KOPT-K1 (cell line): ENCODE results near the gene MTOR.
"Not testable (repeated sequence)": the region's sequence is repeated elsewhere in the genome, so short reads cannot be mapped to it uniquely, and the experiment has no call there.

ENCODE experiments used
- H3K27ac ChIP-seq: fragments of 200-600 bp; sonication (generic); 2 replicates; pipeline ENCODE4 v1.5.1; 2016; ENCODE audit warnings: antibody characterized with exemption, mild to moderate bottlenecking, low read depth, low read length; ENCODE audit not compliant: poor library complexity, severe bottlenecking
- H3K36me3 ChIP-seq: fragments of 200-600 bp; sonication (generic); 2 replicates; pipeline ENCODE4 v1.5.1; 2017; ENCODE audit warnings: antibody characterized with exemption, mild to moderate bottlenecking, low read length, moderate library complexity; ENCODE audit not compliant: insufficient read depth
- H3K9me3 ChIP-seq: fragments of 200-600 bp; sonication (generic); 2 replicates; pipeline ENCODE4 v1.5.1; 2017; ENCODE audit warnings: antibody characterized with exemption, low read length, mild to moderate bottlenecking; ENCODE audit not compliant: insufficient read depth, poor library complexity, severe bottlenecking

MTOR gene

DNA sequence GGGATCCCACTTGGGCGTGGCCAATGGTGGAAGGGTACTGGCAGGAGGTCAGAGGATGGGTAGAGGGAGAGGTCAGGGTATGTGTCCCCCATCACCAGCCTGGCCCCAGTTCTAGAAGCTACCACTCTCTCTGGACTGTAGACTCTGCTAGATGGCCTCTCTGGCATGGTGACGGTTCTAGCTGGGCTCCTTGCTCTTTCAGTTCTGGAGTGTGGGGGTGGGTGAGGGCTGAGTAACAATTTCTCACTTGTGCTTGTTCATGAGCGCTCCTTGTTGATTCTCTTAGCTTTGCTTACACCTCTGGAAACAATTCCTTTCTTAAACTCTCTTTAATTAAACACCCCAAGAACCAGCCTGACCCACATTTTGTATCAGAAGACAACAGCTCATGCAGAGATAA lies 137.4 kb downstream of the MTOR start:
- Histone ChIP-seq H3K36me3 (peaks cover 95% of the 10 kb centered on the region), H3K27ac (no peak overlapping the region), H3K9me3 (no peaks in the 10 kb centered on the region)

DNA sequence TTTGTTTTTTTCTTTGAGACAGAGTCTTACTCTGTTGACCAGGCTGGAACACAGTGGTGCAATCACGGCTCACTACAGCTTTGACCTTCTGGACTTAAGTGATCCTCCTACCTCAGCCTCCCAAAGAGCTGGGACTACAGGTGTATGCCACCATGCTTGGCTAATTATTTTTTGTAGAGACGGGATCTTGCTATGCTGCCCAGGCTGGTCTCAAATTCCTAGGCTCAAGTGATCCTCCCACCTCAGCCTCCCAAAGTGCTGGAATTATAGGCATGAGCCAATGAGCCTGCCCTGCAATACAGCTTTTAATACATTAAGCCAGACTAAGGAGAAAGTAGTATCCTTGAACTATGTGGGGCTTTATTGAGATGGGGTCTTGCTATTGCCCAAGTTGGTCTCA lies 146.0 kb downstream of the MTOR start:
- peaks cover 92% of the 10 kb centered on the region for H3K36me3 ChIP-seq
- H3K27ac ChIP-seq = no peak overlapping the region
- no peaks in the 10 kb centered on the region for H3K9me3 ChIP-seq

- H3K27ac ChIP-seq = no peak overlapping the region
- peaks cover 94% of the 10 kb centered on the region for H3K36me3 ChIP-seq
- no peaks in the 10 kb centered on the region for H3K9me3 ChIP-seq
Observed at GRCh38 chr1:11114966-11115365, 147.4 kb downstream of the MTOR start.

DNA sequence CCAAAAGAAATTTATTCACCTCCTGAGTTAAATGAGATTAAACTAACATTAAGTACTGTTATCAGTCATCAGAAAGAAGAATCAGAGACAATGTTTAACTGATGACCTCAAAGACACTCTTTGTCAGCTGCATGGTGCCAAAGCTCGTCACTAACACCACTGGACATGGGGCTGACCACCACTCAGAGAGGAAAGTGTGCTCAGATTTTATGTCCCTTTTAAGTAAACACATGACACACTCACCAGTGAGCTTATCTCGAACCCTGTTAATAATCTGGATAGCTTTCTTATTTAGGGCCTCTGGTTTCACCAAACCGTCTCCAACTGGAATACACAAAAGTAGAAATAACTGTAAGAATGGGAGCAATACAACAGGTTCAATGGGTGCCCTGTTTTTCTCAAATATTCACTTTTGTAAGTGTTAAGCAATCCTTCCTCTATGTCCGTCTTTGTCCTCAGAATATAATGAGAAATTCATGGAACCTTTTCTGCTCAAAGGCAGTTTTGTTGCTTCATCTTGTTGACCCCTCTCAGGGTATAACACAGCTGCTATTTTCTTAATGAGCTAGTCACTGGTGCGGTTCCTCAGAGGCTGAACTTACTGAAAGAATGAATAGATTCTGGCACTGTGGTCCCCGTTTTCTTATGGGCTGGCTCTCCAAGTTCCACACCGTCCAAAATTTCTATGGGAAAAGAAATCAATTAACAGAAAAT lies 153.1 kb downstream of the MTOR start:
- Histone ChIP-seq H3K36me3 (peaks cover 88% of the 10 kb centered on the region), H3K27ac (no peak overlapping the region), H3K9me3 (no peaks in the 10 kb centered on the region)

DNA sequence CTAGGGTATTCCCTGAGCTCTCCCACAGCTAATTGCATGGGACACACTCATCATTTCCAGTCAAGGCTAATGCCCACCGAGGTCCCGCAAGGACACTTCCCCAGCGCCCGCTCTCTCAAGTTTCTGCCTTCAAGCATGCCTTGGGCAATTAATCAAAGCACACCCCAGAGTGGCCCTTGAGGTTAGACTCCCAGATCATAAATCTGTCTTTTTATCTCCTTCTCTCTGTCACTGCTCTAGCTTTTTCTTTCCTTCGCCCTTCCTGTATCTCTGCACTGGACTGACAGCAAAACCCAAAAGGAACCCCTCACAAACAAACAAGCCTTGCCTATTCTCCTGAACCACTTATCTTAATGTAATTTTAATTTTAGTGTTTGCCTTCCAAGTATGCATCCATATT lies 154.8 kb downstream of the MTOR start:
- Histone ChIP-seq H3K27ac (no peak overlapping the region), H3K9me3 (no peaks in the 10 kb centered on the region), H3K36me3 (peaks cover 71% of the 10 kb centered on the region)

DNA sequence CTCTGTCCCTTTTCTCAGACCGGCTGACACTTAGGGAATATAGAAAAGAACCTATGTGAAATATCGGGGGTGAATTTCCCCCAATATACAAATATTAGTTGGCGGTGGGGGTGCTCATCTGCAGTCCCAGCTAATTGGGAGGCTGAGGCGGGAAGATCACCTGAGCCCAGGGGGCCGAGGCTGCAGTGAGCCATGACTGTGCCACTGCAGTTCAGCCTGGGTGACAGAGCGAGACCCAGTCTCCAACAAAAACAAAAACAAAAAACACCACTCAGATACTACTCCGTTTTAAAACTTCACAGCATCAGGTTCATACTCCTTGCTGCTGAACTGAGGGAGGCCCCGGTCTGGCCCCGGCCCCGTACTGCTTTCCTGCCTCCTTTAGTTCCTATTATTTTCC lies 156.8 kb downstream of the MTOR start:
- H3K27ac ChIP-seq = no peak overlapping the region
- H3K9me3 ChIP-seq = no peaks in the 10 kb centered on the region
- peaks cover 51% of the 10 kb centered on the region for H3K36me3 ChIP-seq

- H3K27ac ChIP-seq = no peak overlapping the region
Observed at GRCh38 chr1:11101347-11101746, 161.0 kb downstream of the MTOR start.

GRCh38 chr1:11100806-11101205 lies 161.5 kb downstream of the MTOR start:
- not testable (repeated sequence) for H3K27ac ChIP-seq, H3K9me3 ChIP-seq

More at GRCh38 chr1:11101347-11101746, 161.0 kb downstream of the MTOR start:
- peaks cover 27% of the 10 kb centered on the region for H3K36me3 ChIP-seq
- no peaks in the 10 kb centered on the region for H3K9me3 ChIP-seq

GRCh38 chr1:11100149-11100493 lies 162.2 kb downstream of the MTOR start:
- H3K27ac ChIP-seq = peak overlapping the region; percentile 85
- H3K36me3 ChIP-seq = peaks cover 29% of the 10 kb centered on the region
- no peaks in the 10 kb centered on the region for H3K9me3 ChIP-seq

More at GRCh38 chr1:11100806-11101205, 161.5 kb downstream of the MTOR start:
- peaks cover 27% of the 10 kb centered on the region for H3K36me3 ChIP-seq

DNA sequence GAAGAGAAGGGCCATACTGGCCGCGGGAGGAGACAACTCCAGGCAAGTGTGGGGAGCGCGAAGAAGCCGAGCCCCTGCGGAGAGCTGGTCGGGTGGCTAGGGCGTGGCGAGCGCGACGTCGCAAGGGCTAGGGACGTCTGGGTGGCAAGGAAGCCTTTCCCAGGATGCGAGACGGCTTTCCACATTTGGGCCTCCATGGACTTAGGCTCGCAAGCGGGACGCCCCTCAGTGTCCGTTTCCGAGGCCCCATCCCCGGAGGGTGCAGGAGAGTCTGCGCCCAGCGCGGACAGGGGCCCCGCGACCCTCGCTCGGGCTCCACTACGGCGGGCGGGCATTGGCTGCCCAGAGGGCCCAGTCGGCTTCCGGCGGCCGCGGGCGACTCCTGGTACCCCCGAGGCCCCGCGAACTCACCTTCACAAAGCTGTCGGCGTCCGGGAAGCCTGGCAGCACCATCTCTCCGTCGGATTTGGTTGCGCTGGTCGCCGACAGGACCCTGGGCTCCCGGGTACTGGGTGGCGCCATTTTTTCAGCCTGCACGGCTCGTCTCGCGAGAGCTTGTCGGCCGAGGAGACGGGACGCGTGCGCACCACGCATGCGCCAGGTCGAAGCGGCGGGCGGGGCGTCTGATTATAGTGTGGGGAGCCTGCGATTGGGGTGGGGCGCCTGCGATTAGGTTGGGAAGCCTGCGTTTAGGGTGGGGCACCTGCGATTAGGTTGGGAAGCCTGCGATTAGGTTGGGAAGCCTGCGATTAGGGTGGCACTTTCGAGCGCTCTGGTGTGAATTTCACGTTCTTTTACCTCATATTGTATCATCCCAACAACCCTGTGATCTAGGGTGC lies 162.8 kb downstream of the MTOR start, which contains the start of gene EXOSC10:
TSS of gene EXOSC10 (minus strand) at position 560 of the 839 bp plus-strand sequence. CDS start at position 522, 38 bp downstream.
- H3K36me3 ChIP-seq = peaks cover 35% of the 10 kb centered on the region
- H3K9me3 ChIP-seq = no peaks in the 10 kb centered on the region
- H3K27ac ChIP-seq = peak within 1 kb of the TSS; percentile 85

GRCh38 chr1:11098931-11099309 lies 163.4 kb downstream of the MTOR start:
- H3K27ac ChIP-seq = peak overlapping the region; percentile 85
- H3K36me3 ChIP-seq = peaks cover 41% of the 10 kb centered on the region
- H3K9me3 ChIP-seq = no peaks in the 10 kb centered on the region

GRCh38 chr1:11083784-11084183 lies 178.6 kb downstream of the MTOR start:
- not testable (repeated sequence) for H3K27ac ChIP-seq, H3K9me3 ChIP-seq
- peaks cover 73% of the 10 kb centered on the region for H3K36me3 ChIP-seq

DNA sequence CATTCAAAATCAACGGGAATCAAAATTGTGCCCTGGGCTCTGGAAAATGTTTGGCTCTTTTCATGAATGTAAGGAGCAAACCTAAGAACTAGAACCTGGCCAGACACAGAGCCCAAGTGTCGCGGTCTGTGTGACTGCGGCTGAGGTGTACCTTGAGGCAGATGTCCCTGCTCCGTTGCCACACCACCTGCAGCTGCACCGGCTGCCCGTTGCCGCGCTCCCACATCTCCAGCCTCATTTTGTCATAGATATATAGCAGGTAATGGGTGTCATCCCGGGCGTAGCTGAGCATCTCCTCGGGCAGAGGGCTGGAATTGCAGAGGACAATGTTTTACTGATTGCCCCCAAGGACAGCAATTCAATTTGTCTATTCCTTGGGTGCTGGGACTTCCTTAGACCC lies 181.4 kb downstream of the MTOR start:
- Histone ChIP-seq H3K36me3 (peaks cover 74% of the 10 kb centered on the region), H3K27ac (no peak overlapping the region), H3K9me3 (no peaks in the 10 kb centered on the region)

DNA sequence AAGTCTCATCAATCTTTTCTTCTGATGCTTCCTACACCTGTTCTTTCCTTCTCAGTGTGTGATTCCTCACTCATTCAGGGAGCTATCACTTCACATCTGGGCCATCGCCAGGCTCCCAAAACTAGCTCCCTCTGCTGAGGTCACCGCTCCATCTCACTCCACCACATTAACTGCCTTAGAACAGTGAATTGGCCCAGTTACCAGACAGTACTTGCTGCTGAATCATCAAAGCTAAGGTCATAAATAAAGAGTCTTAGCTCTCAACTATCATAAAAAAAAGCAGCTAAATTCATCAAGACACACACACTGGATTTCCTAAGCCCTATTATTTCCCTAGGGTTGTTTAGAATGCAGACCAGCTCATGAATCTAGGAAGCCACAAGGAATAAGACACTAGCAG lies 183.7 kb downstream of the MTOR start:
- Histone ChIP-seq H3K27ac (no peak overlapping the region), H3K9me3 (no peaks in the 10 kb centered on the region), H3K36me3 (peaks cover 97% of the 10 kb centered on the region)

- H3K27ac ChIP-seq, H3K9me3 ChIP-seq: not testable (repeated sequence)
- H3K36me3 ChIP-seq = peaks cover 100% of the 10 kb centered on the region
Observed at GRCh38 chr1:11073398-11073797, 189.0 kb downstream of the MTOR start.
